Measurements from ENCODE around the gene ALPK3.

- TF ChIP-seq CTCF (optimal IDR thresholded peaks at IDR 0.05 in 1 of 3, IDR thresholded peaks at IDR 0.05 in 1 of 3, conservative IDR thresholded peaks at IDR 0.05 in 1 of 3; ENCODE audit: extremely low read depth in 1 of 3, insufficient read depth in 2 of 3, low read length in 3 of 3) (no peak), EZH2 (IDR thresholded peaks at IDR 0.05; ENCODE audit: low read length) (no peak)
These were observed 14.5 kb downstream of the ALPK3 start for GRCh38 chr15:84831613-84832012.
